ENCODE measurements around the gene SLC6A17.

DNA sequence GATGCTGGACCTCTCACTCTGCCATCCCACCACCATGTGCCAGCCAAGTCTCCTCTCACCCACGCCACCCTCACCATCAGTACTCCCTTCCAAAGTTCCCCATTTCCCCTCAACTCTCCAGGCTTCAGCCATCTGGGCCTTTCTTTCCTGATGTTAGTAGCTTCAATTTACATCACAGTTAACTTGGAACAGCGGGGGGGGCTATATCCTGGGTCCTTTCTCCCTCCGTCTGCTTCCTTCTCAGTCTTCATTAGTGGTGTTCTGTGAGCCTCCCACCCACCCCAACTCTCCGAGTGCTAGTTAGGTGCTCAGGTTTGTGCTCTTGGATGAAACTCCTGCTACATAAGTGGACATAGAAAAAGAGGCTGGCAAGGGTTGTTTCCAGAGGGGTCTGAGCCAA is 91.8 kb downstream of the SLC6A17 start:
- TF ChIP-seq, protein P1, sequence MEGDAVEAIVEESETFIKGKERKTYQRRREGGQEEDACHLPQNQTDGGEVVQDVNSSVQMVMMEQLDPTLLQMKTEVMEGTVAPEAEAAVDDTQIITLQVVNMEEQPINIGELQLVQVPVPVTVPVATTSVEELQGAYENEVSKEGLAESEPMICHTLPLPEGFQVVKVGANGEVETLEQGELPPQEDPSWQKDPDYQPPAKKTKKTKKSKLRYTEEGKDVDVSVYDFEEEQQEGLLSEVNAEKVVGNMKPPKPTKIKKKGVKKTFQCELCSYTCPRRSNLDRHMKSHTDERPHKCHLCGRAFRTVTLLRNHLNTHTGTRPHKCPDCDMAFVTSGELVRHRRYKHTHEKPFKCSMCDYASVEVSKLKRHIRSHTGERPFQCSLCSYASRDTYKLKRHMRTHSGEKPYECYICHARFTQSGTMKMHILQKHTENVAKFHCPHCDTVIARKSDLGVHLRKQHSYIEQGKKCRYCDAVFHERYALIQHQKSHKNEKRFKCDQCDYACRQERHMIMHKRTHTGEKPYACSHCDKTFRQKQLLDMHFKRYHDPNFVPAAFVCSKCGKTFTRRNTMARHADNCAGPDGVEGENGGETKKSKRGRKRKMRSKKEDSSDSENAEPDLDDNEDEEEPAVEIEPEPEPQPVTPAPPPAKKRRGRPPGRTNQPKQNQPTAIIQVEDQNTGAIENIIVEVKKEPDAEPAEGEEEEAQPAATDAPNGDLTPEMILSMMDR (IDR thresholded peaks at IDR 0.05): no peak
- no peak for TF ChIP-seq POLR2A (IDR thresholded peaks at IDR 0.05)
